H54 (cell line): ENCODE data around the gene PAK1.

ENCODE experiments used
- DNase-seq: peaks from one replicate; pipeline ENCODE4 v3.0.0; 2011; ENCODE audit warnings: low spot score, mixed read lengths; ENCODE audit not compliant: insufficient read length
- FAIRE-seq: peaks from 3 replicates; lab custom pipeline; 2011; peaks lifted over from hg19 to GRCh38; lab: Jason Lieb, UNC
- POLR2A ChIP-seq: IDR thresholded peaks from 2 replicates; pipeline ENCODE4 v1.6.1; 2011; ENCODE audit warnings: low read depth, mild to moderate bottlenecking, low read length

The PAK1 gene

GRCh38 chr11:77299528-77299993 is 174.3 kb downstream of the PAK1 start:
- FAIRE-seq, result no peak
- no peak for DNase-seq
- no peak for TF ChIP-seq POLR2A

GRCh38 chr11:77294040-77294439 is 179.9 kb downstream of the PAK1 start:
- no peak for TF ChIP-seq POLR2A
- FAIRE-seq, result no peak
- DNase-seq, result no peak

DNA sequence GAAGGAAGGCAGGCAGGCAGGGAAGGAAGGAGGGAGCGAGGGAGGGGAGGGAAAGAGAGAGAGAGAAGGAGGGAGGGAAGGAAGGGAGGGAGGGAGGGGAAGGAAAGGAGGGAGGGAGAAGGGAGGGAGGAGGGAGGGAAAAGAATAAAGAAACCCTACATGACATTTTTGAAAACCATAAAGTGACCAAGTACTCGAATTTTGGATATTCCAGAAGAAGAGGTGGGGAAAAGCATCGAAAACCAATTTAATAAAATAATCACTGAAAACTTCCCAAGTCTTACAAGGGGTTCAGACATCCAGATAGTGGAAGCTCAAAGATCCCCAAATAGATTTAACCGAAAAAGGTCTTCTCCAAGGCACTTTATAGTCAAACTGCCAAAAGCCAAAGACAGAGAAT is 184.2 kb downstream of the PAK1 start:
- no peak for DNase-seq
- no peak for FAIRE-seq
- no peak for TF ChIP-seq POLR2A

DNA sequence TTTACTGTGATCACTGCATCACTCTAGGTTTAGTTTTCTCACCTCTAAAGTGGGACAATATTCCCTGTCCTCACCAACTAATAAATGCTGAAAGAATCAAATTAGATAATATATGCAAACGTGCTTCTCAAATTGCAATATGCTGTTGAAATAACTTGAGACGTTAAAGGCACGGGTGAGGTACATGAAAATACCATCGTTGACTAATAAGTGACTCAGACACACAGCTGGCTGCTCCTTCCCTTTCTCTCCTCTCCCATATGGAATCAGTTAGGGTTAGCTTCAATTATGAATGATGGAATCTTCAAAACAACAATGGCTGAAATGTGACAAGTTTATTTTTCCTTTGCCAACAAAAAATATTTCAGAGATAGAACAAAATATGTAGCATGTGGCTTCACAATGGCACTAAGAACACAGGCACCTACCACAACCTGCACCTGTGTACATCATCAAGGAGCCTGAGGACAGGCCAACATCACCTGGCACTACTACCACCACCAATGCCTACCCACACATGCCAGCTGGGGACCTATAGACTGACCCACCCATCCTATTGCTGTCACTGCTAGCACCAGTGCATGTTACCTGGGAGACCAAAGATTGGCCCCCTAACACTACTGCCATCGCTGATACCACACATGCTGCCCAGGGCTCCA is 186.2 kb downstream of the PAK1 start:
- no peak for TF ChIP-seq POLR2A
- DNase-seq (peak; percentile 44), FAIRE-seq (peak; percentile 91)

DNA sequence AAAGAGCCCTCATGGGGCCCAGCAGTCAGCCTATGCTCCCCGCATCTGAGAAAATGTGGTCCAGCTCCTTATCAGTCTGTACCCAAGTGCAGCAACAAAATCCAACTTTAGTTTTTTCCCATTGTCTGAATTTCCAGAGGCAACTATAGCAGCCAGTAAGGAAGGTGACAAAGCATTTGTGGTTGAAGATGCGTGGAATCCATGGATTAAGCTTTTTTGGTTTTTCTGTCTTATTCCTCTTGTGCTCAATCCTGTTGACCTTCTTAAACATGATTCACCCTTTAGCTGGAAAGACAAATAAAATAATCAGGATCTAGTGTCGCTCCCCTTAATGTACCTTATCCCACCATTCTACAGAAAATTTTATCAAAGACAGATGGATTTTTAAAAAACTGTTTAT is 186.8 kb downstream of the PAK1 start:
- FAIRE-seq (no peak), DNase-seq (no peak)
- TF ChIP-seq POLR2A, result no peak

GRCh38 chr11:77284476-77285468 is 189.1 kb downstream of the PAK1 start:
- FAIRE-seq (no peak), DNase-seq (no peak)
- TF ChIP-seq POLR2A, result no peak

- TF ChIP-seq POLR2A, result no peak
- no peak for DNase-seq
- no peak for FAIRE-seq
Measured at GRCh38 chr11:77283101-77283500, 190.8 kb downstream of the PAK1 start.

GRCh38 chr11:77278595-77279506 is 195.0 kb downstream of the PAK1 start:
- FAIRE-seq (peak; percentile 89), DNase-seq (no peak)
- no peak for TF ChIP-seq POLR2A

- DNase-seq, result no peak
- no peak for FAIRE-seq
- no peak for TF ChIP-seq POLR2A
Measured at GRCh38 chr11:77276271-77276670, 197.6 kb downstream of the PAK1 start.
